Epithelial cell of prostate (primary cell): ENCODE data around the gene CRB3.

Source experiments
- DNase-seq: peaks from one replicate; pipeline ENCODE4 v3.0.0-alpha.2; 2011; ENCODE audit warnings: low read depth, low spot score
- H3K27ac ChIP-seq: fragments of 450-650 bp; 2 replicates; pipeline ENCODE4 v1.5.1; 2017; ENCODE audit warnings: mild to moderate bottlenecking

Gene CRB3

DNA sequence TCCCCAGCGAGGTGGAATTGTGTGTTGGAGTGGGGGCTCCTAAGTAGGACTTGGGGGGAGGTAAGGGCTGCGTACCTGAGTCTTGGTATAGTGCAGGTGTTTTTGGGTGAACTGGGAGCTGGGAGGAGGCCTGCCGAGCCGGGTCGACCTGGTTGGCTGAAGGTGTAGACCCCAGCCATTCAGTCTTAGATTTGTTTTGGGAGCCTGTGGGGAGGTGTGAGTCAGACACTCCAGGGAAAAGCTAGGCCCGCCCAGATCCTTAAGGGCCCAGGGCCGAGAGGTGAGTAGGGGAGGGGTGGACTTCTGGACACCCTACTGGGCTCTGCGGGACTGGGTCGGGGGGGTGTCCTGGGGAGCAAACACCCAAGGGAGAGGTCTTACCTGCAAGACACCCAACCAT is 935 bp downstream of the CRB3 start:
- no peak for DNase-seq
- peak overlapping the region; percentile 55 for H3K27ac ChIP-seq

DNA sequence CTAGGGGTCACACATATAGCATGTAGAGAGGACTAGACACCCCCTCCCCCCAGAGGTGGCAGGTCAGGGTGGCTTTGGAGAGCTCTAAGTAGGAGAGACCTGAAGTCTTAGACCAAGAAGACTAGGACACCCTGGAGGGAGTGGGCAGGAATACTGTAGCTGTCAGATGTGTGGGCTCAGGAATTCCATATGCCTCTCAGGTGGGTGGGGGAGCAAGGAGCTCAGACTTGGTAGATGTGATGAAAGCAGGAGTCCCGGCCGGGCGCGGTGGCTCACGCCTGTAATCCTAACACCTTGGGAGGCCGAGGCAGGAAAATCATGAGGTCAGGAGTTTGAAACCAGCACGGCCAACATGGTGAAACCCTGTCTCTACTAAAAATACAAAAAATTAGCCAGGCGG is 1.6 kb downstream of the CRB3 start:
- H3K27ac ChIP-seq = no peak overlapping the region
- DNase-seq = no peak

DNA sequence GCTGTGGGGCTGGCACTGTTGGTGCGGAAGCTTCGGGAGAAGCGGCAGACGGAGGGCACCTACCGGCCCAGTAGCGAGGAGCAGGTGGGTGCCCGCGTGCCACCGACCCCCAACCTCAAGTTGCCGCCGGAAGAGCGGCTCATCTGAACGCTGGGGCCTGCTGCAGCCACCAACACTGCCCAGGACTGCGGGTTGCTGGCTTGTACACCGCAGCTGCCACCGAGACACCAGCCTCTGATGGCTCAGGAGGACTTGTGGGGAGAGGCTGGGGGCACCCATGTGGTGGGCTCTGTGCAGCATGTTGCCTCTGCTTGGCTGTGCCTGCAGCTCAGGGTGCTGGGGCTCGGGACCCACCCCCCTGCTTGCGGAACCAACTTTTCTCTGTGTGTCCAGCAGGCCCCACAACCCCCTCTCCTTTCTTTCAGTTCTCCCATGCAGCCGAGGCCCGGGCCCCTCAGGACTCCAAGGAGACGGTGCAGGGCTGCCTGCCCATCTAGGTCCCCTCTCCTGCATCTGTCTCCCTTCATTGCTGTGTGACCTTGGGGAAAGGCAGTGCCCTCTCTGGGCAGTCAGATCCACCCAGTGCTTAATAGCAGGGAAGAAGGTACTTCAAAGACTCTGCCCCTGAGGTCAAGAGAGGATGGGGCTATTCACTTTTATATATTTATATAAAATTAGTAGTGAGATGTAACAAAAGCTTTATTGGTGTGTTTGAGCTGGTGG is 2.6 kb downstream of the CRB3 start:
- no peak overlapping the region for H3K27ac ChIP-seq
- DNase-seq = no peak

DNA sequence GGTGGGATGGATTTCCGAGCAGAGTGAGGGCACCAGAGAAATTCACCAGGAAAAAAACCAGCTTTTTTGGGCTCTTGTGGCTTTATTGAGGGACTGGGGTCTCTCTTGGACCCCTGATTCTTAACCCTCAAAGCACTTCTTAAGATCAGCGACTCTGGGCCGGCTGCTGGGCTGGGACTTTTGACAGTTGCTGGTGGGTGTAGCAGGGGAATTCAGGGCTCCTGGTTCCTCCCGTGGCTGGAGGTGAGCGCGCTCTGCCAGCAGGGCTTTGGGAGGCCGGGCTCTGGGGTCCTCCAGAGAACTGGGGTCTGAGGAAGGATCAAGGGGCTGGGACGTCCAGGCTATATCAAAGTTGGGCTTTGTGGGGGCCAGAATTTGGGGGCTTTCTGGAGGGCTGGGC is 3.3 kb downstream of the CRB3 start:
- DNase-seq = no peak
- no peak overlapping the region for H3K27ac ChIP-seq

DNA sequence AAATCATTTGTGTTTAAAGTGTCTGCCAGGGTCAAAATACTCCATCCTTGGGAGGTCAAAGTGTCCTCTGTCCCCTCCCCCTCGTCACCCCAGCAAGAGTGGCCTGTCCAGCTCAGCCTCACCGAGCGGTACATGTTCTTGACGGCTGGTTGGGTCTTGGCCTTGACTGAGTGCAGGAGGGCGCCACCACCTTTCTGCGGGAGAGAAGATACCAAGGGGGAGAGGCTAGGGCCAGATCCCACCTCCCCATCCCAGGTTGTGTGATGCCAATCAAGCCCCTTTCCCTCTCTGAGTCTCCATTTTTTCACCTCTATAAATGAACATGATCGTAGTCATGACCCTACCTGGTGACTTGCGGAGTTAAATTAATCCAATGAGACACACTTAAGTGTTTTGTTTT is 6.1 kb downstream of the CRB3 start:
- no peak for DNase-seq
- no peak overlapping the region for H3K27ac ChIP-seq

DNA sequence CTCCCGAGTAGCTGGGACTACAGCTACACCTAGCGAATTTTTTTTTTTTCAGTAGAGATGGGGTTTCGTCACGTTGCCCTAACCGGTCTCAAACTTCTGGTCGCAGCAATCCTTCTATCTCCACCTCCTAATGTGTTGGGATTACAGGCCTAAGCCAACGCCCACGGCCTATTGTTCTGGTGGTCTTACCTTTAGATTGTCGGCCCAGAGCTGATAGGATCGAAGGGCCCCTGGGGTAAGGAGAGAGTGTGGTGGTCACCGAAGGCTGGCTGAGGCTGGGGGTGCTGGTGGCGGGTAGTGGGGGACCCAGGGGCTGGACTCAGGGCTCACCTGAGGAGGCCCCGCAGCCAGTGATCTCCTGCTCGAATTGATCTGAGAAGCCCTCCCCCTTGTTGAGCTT is 7.0 kb downstream of the CRB3 start:
- DNase-seq = no peak
- H3K27ac ChIP-seq = no peak overlapping the region

DNA sequence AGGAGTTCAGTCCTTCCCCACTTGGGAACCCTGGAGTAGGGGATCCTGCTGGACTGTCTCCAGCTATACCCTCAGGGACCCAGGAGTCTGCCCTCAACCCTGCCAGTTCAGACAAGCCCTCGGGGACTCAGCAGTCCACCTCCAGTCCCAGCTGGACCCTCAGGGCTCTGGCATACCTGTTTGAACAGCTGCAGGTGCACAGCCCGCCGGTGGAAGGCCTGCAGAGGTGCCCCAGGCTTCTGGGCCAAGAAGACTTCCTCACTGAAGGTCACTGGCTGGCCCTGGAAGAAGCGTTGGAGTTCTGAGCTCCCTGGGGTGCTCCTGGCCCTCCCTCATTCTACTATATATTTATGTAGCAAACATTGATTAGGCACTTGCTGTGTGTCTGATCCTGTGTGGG is 8.6 kb downstream of the CRB3 start:
- H3K27ac ChIP-seq = no peak overlapping the region
- DNase-seq = no peak

DNA sequence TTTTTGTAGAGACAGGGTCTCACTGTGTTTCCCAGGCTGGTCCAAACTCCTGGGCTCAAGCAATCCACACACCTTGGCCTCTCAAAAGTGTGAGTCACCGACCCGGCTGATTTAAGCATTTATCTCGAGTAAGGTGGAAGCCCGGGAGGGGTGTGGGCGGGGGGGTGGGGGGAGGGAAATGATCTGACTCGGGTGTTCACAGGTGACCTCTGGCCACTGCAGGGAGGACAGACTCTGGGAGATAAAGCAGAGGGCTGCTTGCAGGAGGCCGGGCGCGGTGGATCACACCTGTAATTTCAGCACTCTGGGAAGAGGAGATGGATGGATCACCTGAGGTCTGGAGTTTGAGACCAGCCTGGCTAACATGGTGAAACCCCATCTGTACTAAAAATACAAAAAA is 9.6 kb downstream of the CRB3 start:
- H3K27ac ChIP-seq = no peak overlapping the region
- DNase-seq = no peak

DNA sequence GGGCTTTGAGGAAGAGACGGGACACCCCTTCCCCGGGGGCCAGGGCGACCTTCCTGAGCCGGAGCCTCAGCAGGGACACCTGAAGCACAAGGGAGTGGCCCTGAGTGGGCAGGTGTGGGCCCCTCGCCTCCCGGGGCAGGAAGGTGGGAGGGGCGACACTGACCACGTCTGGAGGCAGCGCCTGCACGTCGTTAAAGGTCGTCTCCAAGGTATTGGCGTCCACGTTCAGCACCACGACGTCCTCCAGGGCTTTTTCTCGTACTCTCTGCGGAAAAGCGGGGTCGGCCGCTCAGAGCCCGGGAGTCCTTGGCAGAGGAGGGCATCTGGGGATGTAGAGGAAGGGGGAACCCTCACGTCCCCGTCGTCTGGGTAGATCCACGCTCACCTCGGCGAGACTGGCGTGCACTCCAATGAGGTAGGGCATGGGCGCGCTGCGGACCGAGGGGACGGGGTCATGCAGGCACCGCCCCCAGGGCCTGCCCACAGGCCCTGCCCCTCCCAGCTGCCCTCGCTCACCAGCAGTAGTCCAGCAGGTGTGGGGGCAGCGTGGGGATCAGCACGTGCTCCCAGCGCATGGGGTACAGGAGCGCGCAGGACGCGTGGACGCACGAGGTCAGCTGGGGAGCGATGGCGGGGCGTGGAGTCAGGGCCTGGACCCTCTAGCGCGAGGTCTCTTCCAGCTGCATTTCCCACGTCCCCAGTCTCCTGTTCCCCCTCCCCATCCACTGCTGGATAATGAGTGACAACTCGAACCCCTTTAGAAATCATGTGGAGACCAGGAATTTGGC is 11.4 kb downstream of the CRB3 start:
- no peak for DNase-seq
- no peak overlapping the region for H3K27ac ChIP-seq

DNA sequence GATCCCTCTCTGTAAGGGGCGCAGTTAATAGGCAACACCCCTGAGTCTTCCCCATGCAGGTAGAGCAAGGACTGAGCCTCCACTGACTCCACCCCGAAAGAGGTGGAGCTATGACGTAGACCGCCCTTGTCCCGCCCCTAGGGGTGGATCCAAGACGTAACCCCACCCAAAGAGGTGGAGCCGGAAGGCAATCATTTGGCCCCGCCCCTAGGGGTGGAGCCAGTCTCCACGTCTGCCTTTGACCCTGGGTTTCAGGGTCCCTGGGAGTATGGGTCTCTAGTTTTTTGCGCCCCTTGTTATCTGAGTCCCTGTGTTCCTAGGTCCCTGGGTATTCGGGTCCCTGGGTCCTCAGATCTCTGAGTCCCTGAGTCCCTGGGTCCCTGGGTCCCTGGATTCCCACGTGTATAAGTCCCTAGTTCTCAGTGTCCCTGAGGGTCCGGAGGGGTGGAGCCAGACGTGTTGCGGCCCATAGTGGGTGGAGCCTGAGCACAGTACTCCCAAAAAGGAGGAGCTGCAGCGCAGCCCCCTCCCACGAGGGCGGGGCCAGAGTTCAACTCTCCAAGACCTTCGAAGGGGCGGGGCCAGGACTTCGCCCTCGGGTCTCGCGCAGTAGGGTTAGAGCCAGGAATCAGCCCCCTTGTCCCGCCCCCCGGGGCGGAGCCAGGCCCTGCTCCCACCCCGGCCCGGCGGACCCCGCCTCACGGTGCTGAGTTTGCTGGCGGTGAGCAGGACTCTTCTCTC is 12.3 kb downstream of the CRB3 start:
- DNase-seq = peak; percentile 22
- no peak overlapping the region for H3K27ac ChIP-seq

DNA sequence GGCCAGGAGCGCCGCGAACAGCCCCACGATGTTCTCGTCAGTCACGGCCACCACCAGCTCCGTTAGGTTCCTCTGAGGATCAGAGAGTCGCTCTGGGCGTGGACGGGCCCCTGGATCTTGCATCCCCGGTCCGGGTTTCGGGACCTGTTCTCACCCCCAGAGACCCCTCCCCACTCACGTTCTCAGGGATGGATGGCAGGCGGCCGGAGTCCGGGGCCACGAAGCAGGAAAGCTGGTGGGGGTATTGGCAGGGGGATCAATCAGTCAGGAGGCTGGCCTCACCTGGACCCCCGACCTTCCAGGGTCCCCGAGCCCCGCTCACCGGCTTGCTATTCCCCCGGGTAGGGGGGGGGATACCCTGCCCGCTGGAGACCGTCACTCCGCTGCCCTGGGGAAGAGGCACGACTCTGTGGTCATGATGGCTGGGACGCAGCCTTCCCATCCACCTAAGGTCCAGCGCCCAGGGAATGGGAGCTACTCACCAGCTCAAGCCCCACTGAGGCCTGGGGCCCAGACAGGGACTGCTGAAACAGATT is 12.9 kb downstream of the CRB3 start:
- no peak for DNase-seq
- H3K27ac ChIP-seq = no peak overlapping the region

DNA sequence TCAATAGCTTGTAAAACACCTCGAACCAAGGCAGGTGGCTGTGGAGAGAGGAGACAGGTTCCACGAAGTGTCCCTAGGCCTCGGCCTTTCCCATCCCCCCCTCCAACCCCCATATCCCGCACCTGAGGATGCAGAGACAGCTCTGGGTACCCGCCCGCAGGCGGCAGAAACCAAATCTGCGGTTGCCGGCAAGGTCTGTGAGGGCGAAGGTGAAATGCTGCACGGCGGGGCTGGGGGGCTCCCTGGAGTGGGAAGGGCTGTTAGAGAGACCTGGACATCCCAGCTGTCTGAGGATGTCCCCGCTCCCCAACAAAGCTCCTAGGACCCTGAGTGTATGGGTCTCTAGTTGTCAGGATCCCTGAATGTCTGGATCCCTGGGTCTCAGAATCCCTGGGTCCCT is 14.7 kb downstream of the CRB3 start:
- H3K27ac ChIP-seq = no peak overlapping the region

DNA sequence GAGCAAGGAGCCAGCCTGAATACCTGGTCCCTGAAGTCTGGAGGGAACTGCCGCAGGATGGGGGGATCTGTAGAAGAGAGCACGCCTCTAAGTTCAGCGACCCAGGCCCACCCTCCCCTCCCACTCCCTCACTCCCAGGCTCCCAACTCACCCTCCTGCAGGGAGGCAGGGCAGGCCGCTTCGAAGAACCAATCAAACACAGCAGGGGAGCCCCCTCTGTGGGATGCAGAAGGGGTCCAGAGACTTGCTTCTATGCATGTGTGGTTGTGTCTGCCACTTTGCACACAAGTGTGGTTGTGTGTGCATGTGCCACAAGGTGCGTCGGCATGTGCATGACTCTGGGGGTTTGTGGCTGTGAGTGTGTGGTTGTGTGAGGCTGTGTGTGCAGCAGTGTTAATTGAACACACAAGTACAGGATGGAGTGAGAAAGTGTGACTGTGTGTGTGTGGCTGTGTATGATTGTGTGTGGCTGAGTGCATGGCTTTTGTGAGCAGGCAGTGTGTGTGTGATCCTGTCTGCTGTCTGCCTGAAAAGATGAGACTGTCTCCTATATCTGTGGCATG is 15.8 kb downstream of the CRB3 start:
- no peak for DNase-seq
- H3K27ac ChIP-seq = no peak overlapping the region

More for the DNA sequence above, 14.7 kb downstream of the CRB3 start:
- DNase-seq = no peak

DNA sequence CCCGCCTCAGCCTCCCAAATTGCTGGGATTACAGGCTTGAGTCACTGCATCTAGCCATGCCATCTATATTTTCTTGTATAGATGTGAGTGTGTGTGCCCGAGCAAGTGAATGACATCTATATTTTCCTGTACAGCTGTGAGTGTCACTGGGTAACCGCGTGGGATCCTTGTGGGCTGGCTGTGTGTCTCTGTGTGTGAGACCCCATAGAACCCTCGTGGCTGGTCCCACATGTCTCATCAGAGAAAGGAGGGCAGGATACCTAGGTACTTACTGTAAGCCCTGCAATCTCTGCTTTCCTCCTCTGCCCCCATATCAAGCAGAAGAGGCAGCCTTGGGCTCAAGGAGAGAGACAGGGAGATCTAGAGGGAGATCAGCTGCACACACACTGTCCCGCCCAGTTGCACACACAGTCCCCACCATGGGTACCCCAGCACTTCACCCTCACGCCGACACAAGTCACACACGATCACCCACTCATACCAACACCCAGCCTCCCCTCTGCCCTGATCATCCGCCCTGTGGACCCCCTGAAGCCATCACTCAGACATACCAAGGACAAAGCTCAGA is 16.9 kb downstream of the CRB3 start:
- no peak for DNase-seq
- H3K27ac ChIP-seq = no peak overlapping the region

DNA sequence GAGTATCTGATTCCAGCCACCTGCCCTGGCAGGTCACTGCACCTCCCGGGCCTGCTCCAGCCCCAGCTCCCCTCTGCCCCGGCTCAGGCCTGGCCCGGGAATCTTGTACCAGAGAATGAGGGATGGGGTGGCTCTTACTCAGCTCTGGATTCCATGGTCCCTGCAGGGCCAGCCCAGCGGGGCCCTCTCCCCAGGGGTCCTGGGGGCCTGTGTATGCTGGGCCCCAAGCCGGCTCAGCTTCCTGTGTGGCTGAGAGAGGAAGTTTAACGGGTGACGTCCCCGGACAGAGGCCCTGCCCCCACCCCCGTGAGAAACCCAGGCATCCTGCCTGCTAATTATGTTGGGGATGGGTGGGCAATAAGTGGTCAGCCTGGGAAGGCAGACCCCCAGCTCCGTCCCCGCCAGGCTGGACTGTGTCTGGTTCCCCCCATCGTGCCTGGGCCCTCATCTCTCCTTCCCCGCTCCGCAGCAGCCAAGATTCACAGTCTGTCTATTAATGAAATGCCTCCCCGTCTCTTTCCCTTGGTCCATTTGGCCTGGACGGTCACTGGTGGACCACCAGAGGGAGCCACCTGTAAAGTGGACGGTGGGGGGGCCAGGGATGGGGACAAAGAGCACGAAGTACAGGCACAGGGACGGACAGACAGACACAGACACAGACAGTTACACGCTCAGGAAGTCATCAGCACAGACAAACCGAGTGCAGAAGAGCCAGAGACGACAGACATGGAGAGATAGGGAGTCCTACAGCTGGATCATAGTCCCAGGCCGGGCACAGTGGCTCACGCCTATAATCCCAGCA is 17.7 kb downstream of the CRB3 start, which contains the start of gene DENND1C:
DENND1C (minus strand) TSS at position 247 of the 802 bp plus-strand sequence; CDS start at position 155, 92 bp downstream.
- no peak within 1 kb of the TSS for H3K27ac ChIP-seq
- no peak for DNase-seq

DNA sequence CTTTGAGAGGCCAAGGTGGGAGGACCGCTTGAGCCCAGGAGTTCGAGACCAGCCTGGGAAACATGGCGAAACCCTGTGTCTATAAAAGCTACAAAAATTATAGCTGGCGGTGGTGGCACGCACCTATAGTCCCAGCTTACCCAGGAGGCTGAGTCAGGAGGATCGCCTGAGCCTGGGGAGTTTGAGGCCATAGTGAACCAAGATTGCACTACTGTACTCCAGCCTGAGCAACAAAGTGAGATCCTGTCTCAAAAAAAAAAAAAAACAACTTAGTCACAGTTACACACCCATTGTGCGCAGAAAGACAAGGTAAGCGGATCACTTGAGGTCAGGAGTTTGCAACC is 18.2 kb downstream of the CRB3 start:
- no peak for DNase-seq
- H3K27ac ChIP-seq = no peak overlapping the region

DNA sequence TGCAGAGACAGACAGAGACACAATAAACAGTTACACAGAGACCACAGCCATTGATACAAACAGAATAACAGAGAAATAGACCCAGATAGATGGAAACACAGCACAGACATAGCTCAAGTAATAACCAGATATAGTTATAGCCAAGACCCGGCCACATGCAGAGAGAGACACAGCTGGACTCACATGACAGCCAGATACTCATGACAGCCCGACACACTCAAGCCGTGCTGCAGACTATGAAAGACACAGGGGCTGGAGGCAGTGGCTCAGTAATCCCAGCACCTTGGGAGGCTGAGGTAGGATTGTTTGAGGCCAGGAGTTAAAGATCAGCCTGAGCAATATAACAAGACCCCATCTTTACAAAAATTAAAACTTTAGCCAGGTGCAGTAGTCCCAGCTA is 19.2 kb downstream of the CRB3 start:
- no peak overlapping the region for H3K27ac ChIP-seq
- DNase-seq = no peak

DNA sequence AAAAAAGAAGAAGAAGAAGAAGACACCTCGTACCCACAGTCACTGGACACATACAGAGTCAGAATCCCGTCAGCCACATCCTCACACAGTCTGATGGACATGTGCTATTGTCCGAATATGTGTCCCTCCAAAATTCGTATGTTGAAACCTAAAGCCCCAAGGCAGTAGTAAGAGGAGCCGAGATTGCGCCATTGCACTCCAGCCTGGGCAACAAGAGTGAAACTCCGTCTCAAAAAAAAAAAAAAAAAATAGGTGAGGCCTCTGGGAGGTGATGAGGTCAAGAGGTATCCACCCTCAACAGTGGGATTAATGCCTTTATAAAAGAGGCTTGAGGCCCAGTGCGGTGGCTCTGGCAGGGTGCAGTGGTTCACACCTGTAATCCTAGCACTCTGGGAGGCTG is 20.2 kb downstream of the CRB3 start:
- H3K27ac ChIP-seq = no peak overlapping the region
- DNase-seq = no peak

DNA sequence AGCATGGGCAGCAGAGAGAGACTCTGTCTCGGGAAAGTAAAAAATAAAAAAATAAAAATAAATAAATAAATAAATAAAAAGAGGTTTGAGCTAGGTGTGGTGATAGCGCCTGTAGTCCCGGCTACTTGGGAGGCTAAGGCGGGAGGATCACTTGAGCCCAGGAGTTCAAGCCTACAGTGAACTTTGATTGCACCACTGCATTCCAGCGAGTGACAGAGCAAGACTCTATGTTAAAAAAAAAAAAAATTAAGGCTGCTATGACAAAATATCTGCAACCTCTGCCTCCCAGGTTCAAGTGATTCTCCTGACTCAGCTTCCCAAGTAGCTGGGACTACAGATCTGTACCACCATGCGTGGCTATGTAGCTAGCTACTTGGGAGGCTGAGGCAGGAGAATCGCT is 20.8 kb downstream of the CRB3 start:
- H3K27ac ChIP-seq = no peak overlapping the region
- DNase-seq = no peak
